ES-I3 (cell line): ENCODE data around the gene NELFA.
A peak's percentile ranks its signal among the peaks of the same experiment; 100 is the strongest.

ENCODE experiments used
- H3K36me3 ChIP-seq: 2 replicates; pipeline ENCODE4 v1.6.1; 2013; ENCODE audit warnings: mild to moderate bottlenecking, low read length, control low read depth, moderate library complexity; ENCODE audit not compliant: insufficient read depth
- H3K4me1 ChIP-seq: 2 replicates; pipeline ENCODE4 v1.6.1; 2013; ENCODE audit warnings: mild to moderate bottlenecking, control low read depth, low read length; ENCODE audit not compliant: insufficient read depth
- H3K9ac ChIP-seq: 2 replicates; pipeline ENCODE4 v1.6.1; 2013; ENCODE audit warnings: low read depth, mild to moderate bottlenecking, low read length, moderate library complexity
- H3K9me3 ChIP-seq: 2 replicates; pipeline ENCODE4 v1.6.1; 2013; ENCODE audit warnings: mild to moderate bottlenecking, low read length, moderate library complexity; ENCODE audit not compliant: control insufficient read depth, insufficient read depth

The NELFA gene

DNA sequence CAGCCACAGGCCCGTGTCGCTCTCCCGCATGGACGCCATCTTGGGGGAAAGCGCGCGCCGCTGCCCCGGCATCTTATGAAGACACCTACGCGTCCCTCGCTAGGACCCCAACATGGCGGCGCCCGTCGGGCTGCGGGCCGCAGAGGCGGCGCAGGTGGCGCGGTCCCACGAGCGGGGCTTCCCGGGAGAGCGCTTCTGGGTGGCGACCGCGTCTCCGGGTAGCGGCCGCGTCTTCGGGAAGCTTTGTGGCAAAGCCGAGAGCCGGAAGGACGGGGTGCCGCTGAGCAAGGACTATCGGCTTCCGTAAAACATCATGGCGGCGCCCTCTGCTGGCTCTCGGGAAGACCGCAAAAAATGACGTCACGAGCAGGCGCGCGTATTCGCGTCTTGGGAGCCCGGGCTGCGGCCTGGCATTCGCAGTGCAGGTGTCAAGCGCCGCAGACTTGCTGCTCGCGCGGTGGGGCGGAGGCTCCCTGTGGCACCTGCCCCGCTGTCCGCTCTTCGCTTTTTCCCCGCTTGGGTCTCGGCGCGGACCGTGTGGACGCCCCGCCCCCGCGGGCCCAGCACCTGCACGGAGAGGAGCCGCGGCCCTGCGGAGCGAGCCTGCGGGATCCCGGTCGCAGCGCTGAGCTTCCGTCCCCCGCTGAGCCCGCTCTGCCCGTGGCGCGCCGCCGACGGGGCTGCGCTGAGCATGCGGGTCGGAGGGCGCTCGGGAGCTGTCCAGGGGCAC lies at the start of gene NELFA:
TSS of gene NELFA (minus strand) at position 54 of the 730 bp plus-strand sequence. CDS start at position 39, 15 bp downstream.
- no peaks in the 10 kb centered on the region for H3K36me3 ChIP-seq
- H3K9ac ChIP-seq, result peak within 1 kb of the TSS; percentile 89
- H3K9me3 ChIP-seq, result no peaks in the 10 kb centered on the region
- H3K4me1 ChIP-seq, result 0 out of 2 replicates have a peak, but pooled peaks cover 2% of the 10 kb centered on the region

DNA sequence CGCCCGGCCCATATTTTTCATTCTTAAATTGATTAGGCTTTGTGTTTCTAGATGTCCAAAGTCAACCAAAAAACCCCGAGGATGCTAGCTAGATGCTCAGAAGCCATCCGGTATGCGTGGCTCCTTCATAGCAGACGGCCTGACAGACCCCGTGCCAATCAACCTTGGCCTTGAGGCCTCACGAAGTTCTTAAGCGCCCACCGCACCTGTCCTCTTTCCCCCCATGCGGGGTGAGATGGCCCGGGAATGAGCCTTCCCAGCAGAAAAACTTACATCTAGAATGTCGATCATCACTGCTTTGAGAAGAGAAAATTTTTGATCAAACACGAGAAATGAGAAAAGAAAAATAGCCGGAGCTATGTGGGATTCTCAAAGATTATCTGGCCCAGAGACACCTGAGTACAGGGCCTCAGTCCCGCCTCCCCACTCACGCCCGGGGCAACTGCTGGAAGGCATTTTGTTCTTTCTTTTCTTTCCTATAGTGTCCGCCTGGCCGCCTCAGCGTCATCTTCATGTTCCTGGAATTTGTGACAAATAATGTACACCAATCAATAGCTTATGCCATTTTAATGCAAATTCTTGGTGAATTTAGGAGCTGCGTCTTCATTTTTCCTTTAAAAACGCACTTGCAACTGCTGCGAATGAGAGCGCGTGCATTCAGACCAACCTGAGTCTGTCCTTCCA lies 48.8 kb upstream of the NELFA start:
- H3K36me3 ChIP-seq, result no peaks in the 10 kb centered on the region
- no peaks in the 10 kb centered on the region for H3K9me3 ChIP-seq
- no peak overlapping the region; the same call in 1 of the 2 replicates for H3K9ac ChIP-seq
- H3K4me1 ChIP-seq, result peaks cover 3% of the 10 kb centered on the region; the same call in 1 of the 2 replicates

DNA sequence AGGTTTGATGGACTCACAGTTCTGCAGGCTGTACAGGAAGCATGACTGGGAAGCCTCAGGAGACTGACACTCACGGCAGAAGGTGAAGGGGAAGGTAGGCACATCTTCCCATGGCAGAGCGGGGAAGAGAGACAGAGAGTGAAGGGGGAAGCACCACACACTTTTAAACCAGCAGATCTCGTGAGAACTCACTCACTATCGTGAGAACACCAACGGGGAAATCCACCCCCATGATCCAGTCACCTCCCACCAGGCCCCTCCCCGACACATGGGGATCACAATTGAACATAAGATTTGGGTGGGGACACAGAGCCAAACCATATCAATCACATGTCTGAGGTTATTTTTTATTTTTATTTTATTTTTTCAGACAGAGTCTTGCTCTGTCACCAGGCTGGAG lies 45.4 kb upstream of the NELFA start:
- H3K9ac ChIP-seq, result no peak overlapping the region
- peaks cover 6% of the 10 kb centered on the region; the same call in 1 of the 2 replicates for H3K4me1 ChIP-seq
- no peaks in the 10 kb centered on the region for H3K9me3 ChIP-seq
- no peaks in the 10 kb centered on the region for H3K36me3 ChIP-seq

DNA sequence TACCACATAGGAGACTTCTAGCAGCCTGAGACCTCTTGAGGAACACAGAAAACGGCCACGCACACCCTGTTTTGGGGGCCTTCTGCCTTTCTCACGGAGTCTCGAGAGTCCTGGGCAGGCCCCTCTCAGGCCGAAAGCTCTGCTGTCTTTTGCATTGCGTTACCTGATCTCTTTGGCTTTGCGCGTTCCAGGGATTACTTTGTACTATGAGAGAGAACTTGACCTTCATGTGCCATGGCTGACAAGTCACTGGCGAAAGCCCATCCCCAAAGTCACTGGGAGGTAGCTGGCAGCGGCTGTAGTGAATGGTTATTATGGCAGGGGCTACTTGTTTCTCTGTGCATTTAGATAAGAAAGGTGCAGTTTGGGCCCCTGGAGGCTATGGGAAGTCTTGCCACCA lies 42.3 kb upstream of the NELFA start:
- Histone ChIP-seq H3K9me3 (no peaks in the 10 kb centered on the region), H3K4me1 (peaks cover 6% of the 10 kb centered on the region; the same call in 1 of the 2 replicates), H3K9ac (no peak overlapping the region), H3K36me3 (no peaks in the 10 kb centered on the region)

DNA sequence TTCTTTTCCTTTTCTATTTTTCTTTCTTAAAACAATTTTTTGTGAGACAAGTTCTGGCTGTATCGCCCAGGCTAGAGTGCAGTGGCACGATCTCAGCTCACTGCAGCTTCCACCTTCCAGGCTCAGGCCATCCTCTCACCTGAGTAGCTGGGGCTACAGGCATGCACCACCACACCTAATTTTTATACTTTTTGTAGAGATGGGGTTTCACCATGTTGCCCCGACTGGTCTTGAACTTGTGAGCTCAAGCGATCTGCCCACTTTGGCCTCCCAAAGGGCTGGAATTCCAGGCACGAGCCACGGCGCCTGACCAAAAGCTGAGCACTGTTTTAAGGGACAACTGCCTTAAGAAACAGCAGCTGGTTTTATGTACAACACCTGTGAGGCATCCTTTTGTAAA lies 41.0 kb upstream of the NELFA start:
- Histone ChIP-seq H3K9ac (no peak overlapping the region), H3K36me3 (no peaks in the 10 kb centered on the region), H3K4me1 (peaks cover 6% of the 10 kb centered on the region; the same call in 1 of the 2 replicates), H3K9me3 (no peaks in the 10 kb centered on the region)

- no peaks in the 10 kb centered on the region for H3K36me3 ChIP-seq
- H3K9me3 ChIP-seq, result no peaks in the 10 kb centered on the region
- H3K4me1 ChIP-seq, result peaks cover 6% of the 10 kb centered on the region; the same call in 1 of the 2 replicates
- no peak overlapping the region for H3K9ac ChIP-seq
Measured at GRCh38 chr4:2049381-2049780, 40.6 kb upstream of the NELFA start.

DNA sequence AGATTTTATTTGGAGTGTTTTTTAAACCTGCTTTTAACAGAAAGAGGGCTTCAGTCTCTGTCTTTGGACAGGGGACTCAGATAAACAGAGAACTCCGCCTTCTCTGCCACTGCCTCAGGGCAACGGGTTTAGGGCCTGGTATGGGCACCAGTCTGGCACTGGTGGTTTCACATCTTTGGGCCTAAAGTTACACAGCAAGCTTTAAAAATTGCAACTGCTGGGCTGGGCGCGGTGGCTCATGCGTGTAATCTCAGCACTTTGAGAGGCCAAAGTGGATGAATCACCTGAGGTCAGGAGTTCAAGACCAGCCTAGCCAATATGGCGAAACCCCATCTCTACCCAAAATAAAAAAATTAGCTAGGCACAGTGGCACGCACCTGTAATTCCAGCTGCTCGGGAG lies 40.1 kb upstream of the NELFA start:
- no peaks in the 10 kb centered on the region for H3K36me3 ChIP-seq
- no peaks in the 10 kb centered on the region for H3K9me3 ChIP-seq
- H3K4me1 ChIP-seq, result peaks cover 6% of the 10 kb centered on the region; the same call in 1 of the 2 replicates
- no peak overlapping the region for H3K9ac ChIP-seq

DNA sequence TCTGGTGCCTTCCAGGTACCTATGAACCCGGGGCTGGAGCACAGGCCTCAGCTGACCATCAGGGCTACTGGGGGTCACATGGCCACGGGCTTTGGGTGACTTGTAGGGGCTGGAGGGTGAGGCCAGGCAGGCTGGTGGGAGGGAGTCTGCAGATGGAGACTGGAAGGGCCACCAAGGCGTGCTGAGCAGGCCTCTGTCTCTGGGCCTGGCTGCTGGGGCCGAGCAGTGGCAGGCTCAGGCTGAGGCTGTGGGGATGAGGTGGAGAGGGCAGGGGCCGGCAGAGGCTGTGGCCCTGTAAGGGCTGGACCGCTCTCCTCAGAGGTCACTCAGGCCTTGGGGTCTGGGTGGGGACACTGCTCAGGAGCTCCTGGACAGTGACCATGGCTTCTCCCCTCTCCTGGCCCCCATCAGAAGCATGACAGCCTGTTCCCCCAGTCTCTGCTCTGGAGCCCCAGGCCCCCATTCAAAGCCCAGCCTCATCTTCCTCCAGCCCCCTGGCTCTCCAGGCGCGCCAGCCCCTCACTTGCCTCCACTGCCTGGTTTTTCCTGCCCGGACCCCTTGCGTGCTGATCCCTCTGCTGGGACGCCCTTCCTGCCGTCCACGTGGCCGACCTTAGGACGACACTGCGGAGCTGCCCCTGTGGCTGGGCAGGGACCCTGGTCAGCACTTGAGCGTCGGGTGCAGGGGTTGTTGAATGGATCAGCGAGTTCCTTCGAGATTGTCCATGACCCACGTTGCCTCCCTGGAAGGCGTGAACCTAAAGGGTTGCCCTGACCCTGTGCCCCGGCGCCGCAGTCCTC lies 39.2 kb upstream of the NELFA start:
- H3K9ac ChIP-seq, result no peak overlapping the region

DNA sequence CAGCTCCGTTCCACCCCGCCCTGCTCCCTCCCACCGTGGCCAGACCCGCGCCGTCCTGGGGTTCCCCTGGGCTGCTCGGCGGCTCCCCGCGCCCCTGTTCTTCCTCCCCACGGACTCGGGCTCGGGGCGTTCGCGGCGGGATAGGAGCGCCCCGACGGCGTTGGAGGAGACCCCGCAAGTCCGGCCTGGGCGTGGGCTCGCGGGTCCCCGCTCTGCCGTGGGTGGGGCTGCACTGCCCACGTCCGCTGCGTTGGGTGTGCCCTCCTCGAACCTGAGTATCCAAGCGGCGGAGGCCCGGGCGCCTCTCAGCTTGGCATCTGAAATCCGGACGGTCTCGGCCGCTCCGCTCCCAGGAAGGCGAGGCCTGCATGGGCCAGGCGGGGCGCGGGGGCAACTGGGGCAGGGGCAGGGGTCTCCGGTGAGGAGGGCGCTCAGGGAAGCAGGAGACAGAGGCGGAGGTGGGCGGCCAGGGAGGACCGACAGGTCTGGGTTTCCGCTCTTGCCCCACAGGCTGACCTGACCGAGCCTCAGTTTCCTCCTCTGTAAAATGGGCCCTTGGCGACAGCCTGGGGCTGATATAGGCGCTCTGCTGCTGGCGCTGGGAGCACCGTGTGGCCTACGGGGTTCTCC lies 38.4 kb upstream of the NELFA start:
- Histone ChIP-seq H3K9me3 (no peaks in the 10 kb centered on the region), H3K36me3 (no peaks in the 10 kb centered on the region), H3K9ac (peak overlapping the region; percentile 6; the same call in 1 of the 2 replicates), H3K4me1 (peaks cover 6% of the 10 kb centered on the region; the same call in 1 of the 2 replicates)

More for the DNA sequence above, 39.2 kb upstream of the NELFA start:
- Histone ChIP-seq H3K36me3 (no peaks in the 10 kb centered on the region), H3K9me3 (no peaks in the 10 kb centered on the region), H3K4me1 (peaks cover 6% of the 10 kb centered on the region; the same call in 1 of the 2 replicates)

- Histone ChIP-seq H3K36me3 (no peaks in the 10 kb centered on the region), H3K4me1 (peaks cover 1% of the 10 kb centered on the region; the same call in 1 of the 2 replicates), H3K9ac (no peak overlapping the region; the same call in 1 of the 2 replicates), H3K9me3 (no peaks in the 10 kb centered on the region)
Measured at GRCh38 chr4:2046031-2046961, 37.5 kb upstream of the NELFA start.

DNA sequence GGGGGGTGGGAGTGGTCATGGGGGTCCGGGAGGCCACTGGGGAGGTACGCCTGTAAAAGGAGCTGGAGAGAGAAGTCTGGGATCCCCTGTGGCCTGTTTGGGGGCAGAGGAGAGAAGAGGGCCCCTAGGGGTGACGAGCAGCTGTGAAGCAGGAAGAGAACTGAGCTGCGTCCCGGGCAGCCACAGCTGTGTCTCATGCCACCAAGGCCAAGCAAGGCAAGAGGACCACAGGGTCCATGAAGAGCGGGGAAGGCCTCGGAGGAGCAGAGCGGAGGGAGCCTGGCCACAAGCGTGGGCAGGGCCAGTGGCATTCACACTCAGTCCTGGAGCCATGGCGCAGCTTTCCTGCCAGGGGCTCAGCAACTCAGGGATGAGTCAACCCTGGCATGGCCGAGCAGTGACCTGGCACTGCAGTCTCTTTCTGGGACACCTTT lies 36.8 kb upstream of the NELFA start:
- Histone ChIP-seq H3K36me3 (no peaks in the 10 kb centered on the region), H3K9ac (no peak overlapping the region), H3K4me1 (no peaks in the 10 kb centered on the region), H3K9me3 (no peaks in the 10 kb centered on the region)

GRCh38 chr4:2044542-2045517 lies 36.1 kb upstream of the NELFA start:
- Histone ChIP-seq H3K36me3 (no peaks in the 10 kb centered on the region), H3K4me1 (no peaks in the 10 kb centered on the region), H3K9me3 (no peaks in the 10 kb centered on the region), H3K9ac (no peak overlapping the region)
